Endodermal cell (in vitro differentiated cells): ENCODE results near the gene ZSWIM3. TPM values are rescaled to one million over a fixed set of nuclear protein-coding genes. Genes with fewer than 3 reads are reported as not detected.

Experiments used
- DNase-seq: peaks from one replicate; pipeline ENCODE4 v3.0.0-alpha.2; 2017
- H3K27ac ChIP-seq: 2 replicates; pipeline ENCODE4 v1.5.1; 2013; ENCODE audit warnings: mild to moderate bottlenecking, low read depth, low read length, moderate library complexity
- H3K27me3 ChIP-seq: 2 replicates; pipeline ENCODE4 v1.6.1; 2013; ENCODE audit warnings: mild to moderate bottlenecking, low read length, moderate library complexity; ENCODE audit not compliant: insufficient read depth, control insufficient read depth, poor library complexity, severe bottlenecking
- H3K36me3 ChIP-seq: 2 replicates; pipeline ENCODE4 v1.7.0; 2013; ENCODE audit warnings: mild to moderate bottlenecking, low read length, moderate library complexity; ENCODE audit not compliant: control insufficient read depth, insufficient read depth
- H3K4me1 ChIP-seq: one replicate; pipeline ENCODE4 v1.7.0; 2013; ENCODE audit warnings: low read length; ENCODE audit not compliant: control insufficient read depth, insufficient read depth
- H3K4me3 ChIP-seq: 2 replicates; pipeline ENCODE4 v1.5.1; 2013; ENCODE audit warnings: mild to moderate bottlenecking, low read length, moderate library complexity
- H3K9ac ChIP-seq: 2 replicates; pipeline ENCODE4 v1.6.1; 2013; ENCODE audit warnings: mild to moderate bottlenecking, low read length, moderate library complexity; ENCODE audit not compliant: poor library complexity, severe bottlenecking; ENCODE audit errors: extremely low read depth
- H3K9me3 ChIP-seq: 2 replicates; pipeline ENCODE4 v1.6.1; 2013; ENCODE audit warnings: mild to moderate bottlenecking, low read length, moderate library complexity; ENCODE audit not compliant: control insufficient read depth
- H3K27ac Mint-ChIP-seq: 2 replicates; pipeline ENCODE4 v1.8.0; 2020; ENCODE audit warnings: mixed read lengths
- H3K27me3 Mint-ChIP-seq: 2 replicates; pipeline ENCODE4 v1.8.0; 2021; ENCODE audit warnings: mild to moderate bottlenecking, mixed read lengths; ENCODE audit not compliant: insufficient read depth
- H3K36me3 Mint-ChIP-seq: 2 replicates; pipeline ENCODE4 v1.8.0; 2020; ENCODE audit warnings: low read depth, mixed read lengths
- H3K4me1 Mint-ChIP-seq: 2 replicates; pipeline ENCODE4 v1.8.0; 2020; ENCODE audit warnings: mixed read lengths
- H3K4me3 Mint-ChIP-seq: 2 replicates; pipeline ENCODE4 v1.8.0; 2020; ENCODE audit warnings: mild to moderate bottlenecking, moderate library complexity, mixed read lengths
- H3K9me3 Mint-ChIP-seq: 2 replicates; pipeline ENCODE4 v1.8.0; 2020; ENCODE audit warnings: mild to moderate bottlenecking, mixed read lengths
- CTCF ChIP-seq: fragments of 200-600 bp; sonication (generic); conservative IDR thresholded peaks from 2 replicates; pipeline ENCODE4 v1.5.0; 2021; ENCODE audit warnings: antibody characterized with exemption, mild to moderate bottlenecking
- WGBS, 2 experiments: methylation state at CpG; one replicate each; pipeline versions ENCODE4 v1.1.5 to v1.1.7; 2013; ENCODE audit warnings: missing lambda C conversion rate in 2 of 2, mixed read lengths in 1 of 2; ENCODE audit not compliant: insufficient coverage in 1 of 2, insufficient read length in 1 of 2; 5-methylcytosine and 5-hydroxymethylcytosine counted together
- total RNA-seq, 2 donors: library from RNA; stranded (reverse); fragmentation: NEBNext Ultra II Directional in 1 of 2; extraction: Animal tissue kit (Norgen Biotek cat#: 25700) in 1 of 2; gene quantifications; 2 replicates in 1 of 2; 3 replicates in 1 of 2; pipeline ENCODE4 v1.2.1, GENCODE V29; 2021

The ZSWIM3 gene
- total RNA-seq, 2 donors from 2014 or later, result 2.1 to 4.6 TPM

- H3K9me3 Mint-ChIP-seq, result peaks cover 7% of the 10 kb centered on the region
- peaks cover 52% of the 10 kb centered on the region for H3K36me3 Mint-ChIP-seq
- 95 to 100% methylated on average over 1 of the region's 1 CpG for WGBS, 2 experiments
- no peak overlapping the region for H3K4me3 ChIP-seq
- H3K4me1 Mint-ChIP-seq, result peaks cover 28% of the 10 kb centered on the region
- peaks cover 53% of the 10 kb centered on the region for H3K36me3 ChIP-seq
- H3K27ac Mint-ChIP-seq, result no peak overlapping the region
- no peak overlapping the region for H3K4me3 Mint-ChIP-seq
- no peaks in the 10 kb centered on the region for H3K27me3 Mint-ChIP-seq
- no peak overlapping the region for H3K9ac ChIP-seq
- H3K4me1 ChIP-seq, result peaks cover 6% of the 10 kb centered on the region
- no peaks in the 10 kb centered on the region for H3K27me3 ChIP-seq
- no peak overlapping the region for H3K27ac ChIP-seq
- no peak for TF ChIP-seq CTCF
- no peak for DNase-seq
- peaks cover 21% of the 10 kb centered on the region for H3K9me3 ChIP-seq
These were observed 6.5 kb upstream of the ZSWIM3 start for GRCh38 chr20:45850926-45851325.

- H3K9ac ChIP-seq, result no peak overlapping the region
These were observed 5.9 kb upstream of the ZSWIM3 start for GRCh38 chr20:45851501-45851900.

GRCh38 chr20:45852326-45852725 is 5.1 kb upstream of the ZSWIM3 start:
- Mint-ChIP-seq H3K27me3 (no peaks in the 10 kb centered on the region), H3K4me1 (peaks cover 34% of the 10 kb centered on the region), H3K9me3 (peaks cover 7% of the 10 kb centered on the region), H3K27ac (no peak overlapping the region), H3K36me3 (peaks cover 41% of the 10 kb centered on the region), H3K4me3 (no peak overlapping the region)
- no peak overlapping the region for H3K27ac ChIP-seq
- H3K9me3 ChIP-seq, result peaks cover 21% of the 10 kb centered on the region
- H3K4me1 ChIP-seq, result peaks cover 6% of the 10 kb centered on the region
- H3K9ac ChIP-seq, result no peak overlapping the region
- peaks cover 41% of the 10 kb centered on the region for H3K36me3 ChIP-seq
- 88 to 95% methylated on average over 4 to 6 of the region's 6 CpGs for WGBS, 2 experiments
- TF ChIP-seq CTCF, result no peak
- H3K27me3 ChIP-seq, result no peaks in the 10 kb centered on the region
- H3K4me3 ChIP-seq, result no peak overlapping the region
- no peak for DNase-seq

More at GRCh38 chr20:45851501-45851900, 5.9 kb upstream of the ZSWIM3 start:
- peaks cover 21% of the 10 kb centered on the region for H3K9me3 ChIP-seq
- Mint-ChIP-seq H3K36me3 (peaks cover 46% of the 10 kb centered on the region), H3K4me1 (peaks cover 31% of the 10 kb centered on the region), H3K27ac (no peak overlapping the region), H3K4me3 (no peak overlapping the region), H3K9me3 (peaks cover 7% of the 10 kb centered on the region), H3K27me3 (no peaks in the 10 kb centered on the region)
- H3K27ac ChIP-seq, result no peak overlapping the region
- H3K4me1 ChIP-seq, result peaks cover 6% of the 10 kb centered on the region
- H3K36me3 ChIP-seq, result peaks cover 47% of the 10 kb centered on the region
- DNase-seq, result no peak
- H3K4me3 ChIP-seq, result no peak overlapping the region
- no peaks in the 10 kb centered on the region for H3K27me3 ChIP-seq
- no peak for TF ChIP-seq CTCF
